ENCODE measurements around the gene PGLYRP4.
A peak's percentile ranks its signal among the peaks of the same experiment; 100 is the strongest.

Gene PGLYRP4

DNA sequence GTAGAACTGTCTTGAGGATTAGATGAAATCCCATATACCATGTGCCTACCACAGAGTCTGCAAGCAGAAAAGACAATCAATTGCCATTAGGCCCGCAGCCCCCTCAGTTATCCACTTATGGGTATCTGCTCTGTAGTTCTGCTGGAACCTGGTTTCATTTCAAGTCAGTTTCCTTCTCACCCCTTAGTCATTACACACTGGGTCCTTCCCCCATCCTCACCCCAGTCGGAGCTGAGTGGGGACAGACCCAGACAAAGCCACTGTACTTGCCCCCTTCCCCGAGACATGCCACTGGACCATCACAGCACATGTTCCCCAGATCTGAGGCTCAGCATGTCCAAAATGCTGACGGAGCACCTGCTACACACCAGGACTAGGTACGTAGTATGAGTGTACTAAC is 57.1 kb downstream of the PGLYRP4 start:
- no peak for DNase-seq (ENCODE audit: low read depth in 2 of 2)

DNA sequence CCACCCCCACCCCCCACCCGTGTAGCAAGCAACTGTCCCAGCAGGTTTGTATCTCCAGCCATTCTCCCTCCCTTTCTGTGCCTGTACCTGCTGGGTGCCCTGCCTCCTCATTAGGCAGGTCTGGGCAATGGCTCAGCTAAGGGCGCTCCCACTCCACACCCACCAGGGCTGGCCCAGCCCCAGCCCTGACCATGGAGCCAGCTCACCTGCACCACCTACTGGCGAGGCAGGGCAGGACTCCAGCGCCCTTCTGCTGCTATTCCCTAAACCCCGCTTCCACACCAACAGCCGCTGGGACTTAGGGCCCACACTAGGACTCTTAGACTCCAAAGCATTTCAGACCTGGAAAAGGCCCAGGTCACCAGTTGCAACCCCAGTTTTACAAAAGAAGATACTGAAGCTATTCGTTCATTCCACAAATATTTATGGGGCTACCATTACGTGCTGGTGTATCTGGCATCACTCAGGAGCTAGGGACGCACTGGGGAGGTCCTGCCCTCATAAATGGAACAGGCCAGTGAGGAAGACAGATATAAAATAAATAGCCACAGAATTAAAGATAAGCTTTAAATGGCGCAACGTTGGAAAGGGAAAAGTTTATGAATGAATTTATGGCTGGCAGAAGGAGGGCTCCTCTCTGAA is 59.9 kb downstream of the PGLYRP4 start:
- DNase-seq (ENCODE audit: low read depth in 2 of 2): peak in 1 of 2 donors; percentile 2
